Activated T-helper 1 cell treated with Interleukin-2 at 50 U/mL for 16 hours (primary cell): Measurements from ENCODE around the gene MMUT.
"Not testable (repeated sequence)": the region's sequence is repeated elsewhere in the genome, so short reads cannot be mapped to it uniquely, and the experiment has no call there.

Source experiments
- DNase-seq: peaks from one replicate; pipeline ENCODE4 v3.0.0-alpha.2; 2020; ENCODE audit warnings: low read depth

The MMUT gene

DNA sequence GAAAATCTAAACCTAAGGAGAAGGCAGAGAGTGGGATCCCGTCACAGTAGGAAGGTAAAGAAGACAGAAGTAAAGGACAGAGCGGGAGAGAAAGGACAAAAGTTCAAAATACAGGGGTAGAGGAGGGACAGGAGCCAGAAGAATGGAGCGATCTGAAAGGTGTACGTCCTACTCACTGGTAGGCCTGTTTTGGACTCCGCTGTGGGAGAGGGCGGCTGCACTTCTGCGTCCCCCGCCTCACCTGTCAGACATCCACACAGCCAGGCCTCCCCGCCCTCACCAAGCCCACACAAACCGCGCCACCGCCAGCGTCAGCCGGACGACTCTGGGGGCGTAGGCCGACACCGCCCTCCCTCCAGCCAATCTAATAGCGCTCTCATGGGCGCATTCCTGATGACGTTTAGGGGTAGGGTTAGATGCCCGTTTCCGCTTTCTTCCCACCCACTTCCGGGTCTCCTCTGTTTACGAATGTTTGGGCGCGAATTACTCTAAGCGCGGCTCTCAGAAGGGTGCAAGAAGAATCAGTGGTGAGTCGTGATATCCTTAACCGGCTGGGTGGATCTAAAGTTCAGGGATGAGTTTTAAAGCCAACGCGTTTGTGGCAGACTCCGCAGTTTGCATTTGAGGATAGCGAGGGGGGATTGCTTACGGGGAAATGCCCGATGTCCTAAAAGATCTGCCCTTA, at the start of gene MMUT, which contains the start of gene CENPQ:
Gene MMUT (minus strand): TSS at position 327 of the 685 bp plus-strand sequence. CDS start 3,787 bp downstream, outside the sequence.
Gene CENPQ (plus strand): TSS at position 444 of the 685 bp plus-strand sequence. CDS start 6,807 bp downstream, outside the sequence.
- DNase-seq = peak; percentile 78

- no peak for DNase-seq
Observed at GRCh38 chr6:49509342-49509741, 46.3 kb upstream of the MMUT start.

DNA sequence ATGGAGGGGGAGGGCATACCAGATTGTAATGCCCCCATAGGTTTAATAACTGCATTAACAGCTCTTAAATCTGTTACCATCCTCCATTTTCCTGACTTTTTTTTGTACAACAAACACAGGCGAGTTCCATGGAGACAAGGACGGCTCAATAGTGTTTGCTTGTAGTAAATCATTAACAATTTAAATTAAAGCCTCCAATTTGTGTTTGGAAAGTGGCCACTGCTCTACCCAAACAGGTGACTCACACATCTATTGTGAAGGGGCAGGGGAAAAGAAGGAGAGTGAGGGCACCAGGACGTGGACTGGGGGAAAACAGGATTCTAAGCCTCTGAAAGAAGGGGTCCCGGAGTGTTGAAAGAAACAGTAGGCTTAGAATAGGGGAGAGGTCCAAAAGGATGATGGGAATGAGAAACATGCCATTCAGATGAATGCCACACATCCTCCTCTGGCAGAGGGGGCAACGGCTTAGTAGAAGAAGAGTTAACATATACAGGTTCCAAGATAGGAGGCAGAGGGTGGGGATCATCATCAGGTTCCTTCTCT, 43.6 kb upstream of the MMUT start:
- DNase-seq = no peak

DNA sequence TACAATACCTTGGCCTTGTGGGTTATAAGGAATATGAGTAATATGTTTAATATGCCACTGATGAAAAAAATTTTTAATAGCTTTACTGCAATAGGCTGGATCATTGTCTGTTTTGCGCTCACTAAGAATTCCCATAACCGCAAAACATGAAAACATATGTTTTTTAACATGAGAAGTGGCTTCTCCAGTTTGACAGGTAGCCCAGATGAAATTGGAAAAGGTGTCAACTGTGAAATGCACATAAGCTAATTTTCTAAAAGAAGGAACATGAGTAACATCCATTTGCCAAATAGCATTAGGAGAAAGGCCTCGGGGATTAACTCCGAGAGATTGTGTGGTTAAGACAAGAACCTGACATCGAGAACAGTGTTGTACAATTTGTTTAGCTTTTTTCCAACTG, 41.6 kb upstream of the MMUT start:
- DNase-seq = no peak

DNA sequence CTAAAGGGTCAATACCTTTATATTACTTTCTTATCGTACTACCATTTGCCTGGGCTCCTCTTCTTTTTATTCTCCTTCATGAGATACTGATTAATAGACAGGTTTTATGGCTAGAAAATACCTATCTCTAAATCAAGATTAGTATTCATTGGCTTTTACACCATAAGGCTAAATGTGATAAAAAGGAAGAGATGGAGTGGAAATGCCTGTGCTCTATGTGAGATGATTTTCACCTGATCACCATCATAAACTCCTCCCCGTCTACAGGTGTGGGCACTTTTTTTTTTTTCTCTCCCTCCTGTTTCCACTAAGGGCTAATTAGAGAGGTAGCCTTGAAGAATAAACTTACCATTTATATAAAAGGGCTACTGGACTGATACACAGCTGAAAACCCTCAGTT, 36.6 kb upstream of the MMUT start, which contains the start of gene GLYATL3:
Gene GLYATL3 (plus strand): TSS at position 301 of the 400 bp plus-strand sequence. CDS start 12,068 bp downstream, outside the sequence.
- DNase-seq = no peak

DNA sequence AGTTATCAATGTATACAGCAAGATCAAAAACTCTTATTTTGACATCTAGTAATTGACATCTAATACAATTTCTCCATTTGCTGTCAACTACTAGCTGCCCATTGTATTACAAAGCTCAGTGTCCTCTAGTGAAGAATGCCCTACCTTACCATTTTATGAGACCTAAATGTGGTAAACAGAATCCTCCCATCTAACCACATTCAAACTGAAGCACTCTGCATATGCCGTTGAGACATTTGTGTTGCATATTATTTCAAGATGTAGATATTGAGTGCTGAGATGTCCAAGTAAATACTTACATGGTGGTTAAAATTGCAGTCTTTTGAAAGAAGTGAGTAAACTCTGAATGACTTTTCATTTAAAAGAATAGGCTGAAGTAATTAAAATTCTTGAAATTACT, 36.1 kb upstream of the MMUT start:
- DNase-seq = no peak

DNA sequence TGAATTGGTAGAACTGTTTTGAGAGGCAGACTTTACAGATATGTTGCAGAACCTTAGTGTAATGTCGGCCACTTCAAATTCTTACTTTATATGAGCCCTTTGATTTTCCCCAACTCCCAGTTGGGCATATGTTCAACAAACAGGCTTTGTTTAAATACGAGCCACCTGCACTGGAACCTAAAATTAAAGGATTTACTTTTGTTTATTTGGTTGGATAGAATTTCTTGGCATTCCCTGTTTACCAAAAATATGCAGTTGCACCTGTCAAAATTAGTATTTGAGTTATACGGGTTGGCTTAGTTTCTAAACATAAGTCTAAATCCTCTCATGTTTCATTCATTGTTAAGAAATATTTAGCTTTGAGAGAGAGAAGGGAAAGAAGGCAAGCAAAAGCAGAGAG, 34.3 kb upstream of the MMUT start:
- DNase-seq = no peak

DNA sequence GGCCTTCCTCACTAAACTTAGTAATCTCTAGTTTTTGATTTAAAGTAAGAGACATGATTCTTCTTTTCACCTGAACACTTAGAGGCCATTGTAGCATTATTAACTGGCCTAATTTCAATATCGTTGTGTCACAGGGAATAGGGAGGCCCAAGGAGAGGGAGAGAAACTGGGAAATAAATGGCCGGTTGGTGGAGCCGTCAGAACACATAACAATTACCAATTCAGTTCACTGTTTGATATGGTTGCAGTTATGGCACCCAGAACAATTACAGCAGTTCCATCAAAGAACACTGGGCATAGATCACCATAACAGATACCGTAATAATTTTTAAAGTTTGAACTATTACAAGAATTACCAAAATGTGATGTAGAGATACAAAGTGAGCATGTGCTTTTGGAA, 27.6 kb upstream of the MMUT start:
- no peak for DNase-seq

DNA sequence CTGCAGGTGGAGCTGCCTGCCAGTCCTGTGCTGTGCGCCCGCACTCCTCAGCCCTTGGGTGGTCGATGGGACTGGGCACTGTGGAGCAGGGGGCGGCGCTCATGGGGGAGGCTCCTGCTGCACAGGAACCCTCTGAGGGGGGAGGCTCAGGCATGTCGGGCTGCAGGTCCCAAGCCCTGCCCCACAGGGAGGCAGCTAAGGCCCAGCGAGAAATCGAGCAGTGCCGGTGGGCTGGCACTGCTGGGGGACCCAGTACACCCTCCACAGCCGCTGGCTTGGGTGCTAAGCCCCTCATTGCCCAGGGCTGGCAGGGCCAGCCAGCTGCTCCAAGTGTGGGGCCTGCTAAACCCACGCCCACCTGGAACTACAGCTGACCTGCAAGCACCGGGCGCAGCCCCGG, 20.3 kb upstream of the MMUT start:
- DNase-seq = not testable (repeated sequence)

DNA sequence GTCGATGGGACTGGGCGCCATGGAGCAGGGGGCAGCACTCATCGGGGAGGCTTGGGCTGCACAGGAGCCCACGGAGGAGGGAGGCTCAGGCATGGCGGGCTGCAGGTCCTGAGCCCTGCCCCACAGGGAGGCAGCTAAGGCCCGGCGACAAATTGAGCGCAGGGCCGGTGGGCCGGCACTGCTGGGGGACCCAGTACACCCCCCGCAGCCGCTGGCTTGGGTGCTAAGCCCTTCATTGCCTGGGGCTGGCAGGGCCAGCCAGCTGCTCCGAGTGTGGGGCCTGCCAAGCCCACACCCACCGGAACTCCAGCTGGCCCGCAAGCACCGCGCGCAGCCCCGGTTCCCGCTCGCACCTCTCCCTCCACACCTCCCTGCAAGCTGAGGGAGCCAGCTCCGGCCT, 18.8 kb upstream of the MMUT start:
- not testable (repeated sequence) for DNase-seq

DNA sequence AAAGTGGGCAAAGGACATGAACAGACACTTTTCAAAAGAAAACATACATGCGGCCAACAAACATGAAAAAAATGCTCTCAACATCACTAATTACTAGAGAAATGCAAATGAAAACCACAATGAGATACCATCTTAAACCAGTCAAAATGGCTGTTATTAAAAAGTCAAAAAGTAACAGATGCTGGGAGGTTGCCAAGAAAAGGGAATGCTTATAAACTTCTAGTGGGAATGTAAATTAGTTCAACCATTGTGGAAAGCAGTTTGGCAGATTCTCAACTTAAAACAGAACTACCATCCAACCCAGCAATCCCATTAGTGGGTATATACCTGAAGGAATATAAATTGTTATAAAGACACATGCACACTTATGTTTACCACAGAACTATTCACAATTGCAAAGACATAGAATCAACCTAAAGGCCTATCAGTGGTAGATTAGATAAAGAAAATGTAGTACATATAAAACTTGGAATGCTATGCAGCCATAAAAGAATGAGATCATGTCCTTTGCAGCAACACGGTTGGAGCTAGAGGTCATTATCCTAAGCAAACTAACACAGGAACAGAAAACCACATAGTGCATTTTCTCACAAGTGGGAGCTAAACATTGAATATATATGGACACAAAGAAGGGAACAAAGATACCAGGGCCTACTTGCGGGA, 16.4 kb upstream of the MMUT start:
- DNase-seq = no peak

DNA sequence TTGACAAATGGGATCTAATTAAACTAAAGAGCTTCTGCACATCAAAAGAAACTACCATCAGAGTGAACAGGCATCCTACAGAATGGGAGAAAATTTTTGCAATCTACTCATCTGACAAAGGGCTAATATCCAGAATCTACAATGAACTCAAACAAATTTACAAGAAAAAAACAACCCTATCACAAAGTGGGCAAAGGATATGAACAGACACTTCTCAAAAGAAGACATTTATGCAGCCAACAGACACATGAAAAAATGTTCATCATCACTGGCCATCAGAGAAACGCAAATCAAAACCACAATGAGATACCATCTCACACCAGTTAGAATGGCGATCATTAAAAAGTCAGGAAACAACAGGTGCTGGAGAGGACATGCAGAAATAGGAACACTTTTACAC, 13.5 kb upstream of the MMUT start:
- DNase-seq = not testable (repeated sequence)

DNA sequence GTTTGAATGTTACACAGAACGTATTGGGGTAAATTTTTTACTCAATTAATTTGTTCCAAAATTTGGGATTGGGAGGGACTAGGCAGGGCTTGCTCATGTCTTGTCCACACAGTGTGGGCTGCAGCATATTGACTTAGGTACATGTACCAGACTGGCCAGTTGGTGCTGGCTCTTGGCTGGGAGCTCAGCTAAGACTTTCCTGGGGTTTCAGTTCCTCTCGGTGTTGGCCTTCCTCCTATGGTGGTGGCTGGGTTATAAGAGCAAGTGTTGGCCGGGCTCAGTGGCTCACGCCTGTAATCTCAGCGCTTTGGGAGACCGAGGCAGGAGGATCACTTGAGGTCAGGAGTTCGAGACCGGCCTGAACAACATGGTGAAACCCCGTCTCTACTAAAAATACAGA, 5.0 kb upstream of the MMUT start:
- DNase-seq = no peak

DNA sequence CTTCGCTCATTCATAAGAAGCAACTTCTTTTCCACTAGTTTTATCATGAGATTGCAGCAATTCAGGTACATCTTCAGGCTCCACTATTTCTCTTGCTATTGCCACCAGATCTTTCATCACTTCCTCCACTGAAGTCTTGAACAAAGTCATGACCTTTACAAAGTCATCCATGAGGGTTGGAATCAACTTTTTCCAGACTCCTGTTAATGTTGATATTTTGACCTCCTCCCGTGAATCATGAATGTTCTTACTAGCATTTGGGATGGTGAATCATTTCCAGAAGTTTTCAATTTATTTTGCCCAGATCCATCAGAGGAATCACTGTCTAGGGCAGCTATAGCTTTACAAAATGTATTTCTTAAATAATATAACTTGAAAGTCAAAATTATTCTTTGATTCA, 1.6 kb upstream of the MMUT start:
- no peak for DNase-seq

DNA sequence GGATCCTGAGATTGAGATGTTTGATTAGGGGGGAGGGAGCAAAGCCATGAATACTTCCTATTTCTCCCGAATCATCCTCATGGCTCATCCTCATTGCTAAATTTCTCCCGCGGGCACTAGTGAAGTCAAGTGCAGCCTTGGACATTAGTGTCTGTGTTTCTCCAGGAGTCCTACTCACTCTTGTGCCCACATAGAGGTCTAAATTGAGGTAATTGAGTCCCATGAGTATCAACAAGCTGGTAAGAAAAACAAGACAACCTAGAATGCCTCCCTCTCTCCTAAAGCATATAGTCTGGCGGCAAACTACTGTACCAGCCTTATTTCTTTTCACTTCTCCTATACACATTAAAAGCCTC, 537 bp upstream of the MMUT start:
- DNase-seq = no peak

GRCh38 chr6:49462599-49462926, 490 bp downstream of the MMUT start:
- DNase-seq = no peak

- DNase-seq = no peak
Observed at GRCh38 chr6:49462071-49462470, 982 bp downstream of the MMUT start.

DNA sequence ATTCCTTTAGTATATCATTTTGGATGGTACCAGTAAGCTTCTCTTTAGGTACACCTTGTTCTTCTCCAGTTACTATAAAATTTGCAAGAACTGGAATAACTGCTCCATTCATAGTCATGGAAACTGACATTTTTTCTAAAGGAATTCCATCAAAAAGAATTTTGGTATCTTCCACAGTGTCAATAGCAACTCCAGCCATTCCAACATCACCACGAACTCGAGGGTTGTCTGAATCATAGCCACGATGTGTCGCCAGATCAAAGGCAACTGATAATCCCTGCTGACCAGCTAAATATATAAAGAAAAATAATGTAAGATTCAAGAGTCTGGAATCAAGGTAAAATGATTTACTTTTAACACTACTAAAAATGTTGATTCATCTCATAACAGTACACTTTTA, 5.3 kb downstream of the MMUT start:
- DNase-seq = no peak

DNA sequence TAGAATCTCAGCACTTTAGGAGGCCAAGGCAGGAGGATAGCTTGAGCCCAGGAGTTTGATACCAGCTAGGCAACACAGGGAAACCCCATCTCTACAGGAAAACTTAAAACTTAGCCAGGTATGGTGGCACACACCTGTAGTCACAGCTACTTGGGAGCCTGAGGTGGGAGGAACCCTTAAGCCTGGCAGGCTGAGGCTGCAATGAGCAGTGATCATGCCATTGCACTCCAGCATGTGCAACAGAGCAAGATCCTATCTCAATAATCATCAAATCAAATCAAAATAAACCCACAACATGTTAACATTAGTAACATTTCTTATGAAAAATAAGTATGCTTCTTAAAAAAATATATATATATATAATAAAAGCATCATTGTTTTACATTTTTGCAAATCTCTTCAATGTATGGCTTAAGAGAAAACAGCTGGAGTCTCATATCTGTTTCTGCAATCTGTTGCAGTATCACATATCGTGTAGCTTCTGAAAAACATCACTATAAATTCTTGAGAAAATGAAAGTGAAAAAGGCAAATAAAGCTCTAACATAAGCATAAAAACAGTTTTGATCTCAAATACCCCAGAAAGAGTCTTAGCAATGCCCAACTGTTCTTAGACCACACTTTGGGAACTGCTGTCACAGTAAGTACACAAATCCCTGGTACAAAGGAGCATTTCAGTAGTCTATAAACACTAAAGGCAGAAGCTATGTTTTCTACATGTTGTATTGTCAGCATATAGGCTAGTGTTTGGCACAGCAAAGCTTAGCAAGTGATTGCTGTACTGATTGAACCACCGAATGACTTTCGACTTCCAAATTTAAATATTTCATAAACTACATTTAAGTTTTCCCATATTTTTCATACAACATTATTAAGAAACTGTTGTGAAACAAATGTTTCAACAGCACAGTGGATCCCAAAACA, 8.0 kb downstream of the MMUT start:
- DNase-seq = no peak

DNA sequence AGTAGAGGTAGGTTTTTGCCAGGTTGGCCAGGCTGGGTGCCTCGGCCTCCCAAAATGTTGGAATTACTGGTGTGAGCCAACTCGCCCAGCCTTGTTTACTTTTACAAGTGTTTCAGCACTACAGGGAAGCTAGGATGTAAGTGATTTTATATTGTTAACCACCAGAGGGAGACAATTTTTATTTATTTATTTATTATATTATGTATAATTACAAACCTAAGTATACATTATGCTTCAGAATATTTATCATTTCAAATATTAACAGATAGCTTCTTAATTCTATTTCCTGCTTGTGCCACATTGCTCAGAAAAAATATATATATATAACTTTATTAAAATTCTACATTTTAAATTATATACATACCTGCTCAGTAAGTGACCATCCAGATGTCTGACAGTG, 9.8 kb downstream of the MMUT start:
- no peak for DNase-seq

DNA sequence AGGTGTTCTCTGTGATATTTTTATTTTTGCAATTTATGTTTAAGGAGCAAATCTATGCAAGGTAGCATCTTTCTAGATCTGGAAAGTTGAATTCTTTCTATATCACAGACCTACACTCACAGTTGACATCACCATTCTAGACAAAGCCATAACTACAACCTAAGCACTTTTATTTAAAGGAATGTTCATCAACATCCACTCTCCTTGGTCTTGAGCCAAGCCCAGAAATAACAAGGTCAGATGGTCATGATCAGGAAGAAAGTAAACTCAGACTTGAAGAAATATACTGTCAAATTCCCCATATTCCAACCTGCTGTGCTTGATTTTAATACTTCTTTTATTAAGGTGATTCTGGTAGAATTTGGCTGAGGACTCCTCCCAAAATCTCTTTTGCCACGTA, 32.2 kb downstream of the MMUT start:
- DNase-seq = no peak

GRCh38 chr6:49430187-49430586, 32.9 kb downstream of the MMUT start:
- DNase-seq = no peak

DNA sequence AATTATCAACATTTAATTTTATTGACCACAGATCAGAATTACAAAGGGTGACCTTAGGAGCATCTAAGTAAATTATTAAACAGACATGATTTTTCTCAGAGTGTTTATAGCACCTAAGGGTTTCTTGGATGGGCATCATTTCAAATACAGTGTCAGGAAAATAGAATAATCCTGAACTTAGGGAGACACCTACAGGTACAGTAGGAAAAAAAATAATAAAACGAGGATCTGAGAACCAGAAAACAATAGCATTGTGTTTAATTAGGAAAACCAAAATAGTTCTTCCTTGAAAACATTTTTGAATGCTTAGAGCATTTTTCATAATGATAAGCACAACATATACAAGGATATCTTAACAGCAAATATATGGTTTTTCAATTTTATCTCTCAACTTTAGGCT, 39.2 kb downstream of the MMUT start:
- no peak for DNase-seq
